ENCODE results near the gene CHD3.

DNA sequence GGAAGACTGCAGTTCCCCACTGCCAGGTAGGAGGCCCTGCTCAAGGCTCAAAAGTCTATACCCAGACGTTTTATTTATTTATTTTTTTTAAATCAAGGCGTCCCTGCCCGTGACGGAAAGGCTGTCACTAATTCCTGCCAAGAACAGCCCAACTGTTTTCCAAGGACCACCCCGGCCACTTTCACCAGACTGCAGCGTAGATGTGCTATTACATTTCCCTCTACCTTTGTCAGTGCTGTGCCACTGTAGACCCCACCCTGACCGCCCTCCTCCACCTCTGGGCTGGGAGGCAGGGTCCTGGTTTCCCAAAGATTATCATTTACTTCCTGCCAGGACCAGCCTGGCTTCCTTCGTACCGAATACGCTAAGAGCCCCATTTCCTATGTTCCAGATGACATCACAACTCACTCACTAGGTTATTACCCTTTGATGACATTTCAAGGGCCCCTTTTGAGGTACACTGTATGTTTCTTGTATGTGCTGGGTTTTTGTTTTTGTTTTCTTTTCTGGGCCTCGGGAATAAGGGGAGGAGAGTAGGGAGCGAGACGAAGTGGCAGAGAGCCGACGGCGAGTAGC, 33.8 kb downstream of the CHD3 start:
- TF ChIP-seq POLR2AphosphoS5 (IDR thresholded peaks at IDR 0.05; ENCODE audit: low read depth) (no peak), JUNB (IDR thresholded peaks at IDR 0.05; ENCODE audit: unreplicated experiment) (no peak), EZH2phosphoT487 (IDR thresholded peaks at IDR 0.05; ENCODE audit: unreplicated experiment) (no peak), CTCF (conservative IDR thresholded peaks at IDR 0.05; ENCODE audit: low read depth in 2 of 2) (no peak), CREB1 (CRISPR knock-in tag; IDR thresholded peaks at IDR 0.05; ENCODE audit: low read depth) (no peak), ETS1 (IDR thresholded peaks at IDR 0.05) (no peak), EZH2 (IDR thresholded peaks at IDR 0.05; ENCODE audit: low read depth, unreplicated experiment) (peak; percentile 55), NANOG (IDR thresholded peaks at IDR 0.05; ENCODE audit: borderline replicate concordance) (no peak), STAT1 (IDR thresholded peaks at IDR 0.05; ENCODE audit: unreplicated experiment) (no peak), ZNF114 (CRISPR knock-in tag; IDR thresholded peaks at IDR 0.05) (no peak), ZNF331 (CRISPR knock-in tag; IDR thresholded peaks at IDR 0.05; ENCODE audit: low read depth) (no peak)
- TF ChIP-seq, protein P1, sequence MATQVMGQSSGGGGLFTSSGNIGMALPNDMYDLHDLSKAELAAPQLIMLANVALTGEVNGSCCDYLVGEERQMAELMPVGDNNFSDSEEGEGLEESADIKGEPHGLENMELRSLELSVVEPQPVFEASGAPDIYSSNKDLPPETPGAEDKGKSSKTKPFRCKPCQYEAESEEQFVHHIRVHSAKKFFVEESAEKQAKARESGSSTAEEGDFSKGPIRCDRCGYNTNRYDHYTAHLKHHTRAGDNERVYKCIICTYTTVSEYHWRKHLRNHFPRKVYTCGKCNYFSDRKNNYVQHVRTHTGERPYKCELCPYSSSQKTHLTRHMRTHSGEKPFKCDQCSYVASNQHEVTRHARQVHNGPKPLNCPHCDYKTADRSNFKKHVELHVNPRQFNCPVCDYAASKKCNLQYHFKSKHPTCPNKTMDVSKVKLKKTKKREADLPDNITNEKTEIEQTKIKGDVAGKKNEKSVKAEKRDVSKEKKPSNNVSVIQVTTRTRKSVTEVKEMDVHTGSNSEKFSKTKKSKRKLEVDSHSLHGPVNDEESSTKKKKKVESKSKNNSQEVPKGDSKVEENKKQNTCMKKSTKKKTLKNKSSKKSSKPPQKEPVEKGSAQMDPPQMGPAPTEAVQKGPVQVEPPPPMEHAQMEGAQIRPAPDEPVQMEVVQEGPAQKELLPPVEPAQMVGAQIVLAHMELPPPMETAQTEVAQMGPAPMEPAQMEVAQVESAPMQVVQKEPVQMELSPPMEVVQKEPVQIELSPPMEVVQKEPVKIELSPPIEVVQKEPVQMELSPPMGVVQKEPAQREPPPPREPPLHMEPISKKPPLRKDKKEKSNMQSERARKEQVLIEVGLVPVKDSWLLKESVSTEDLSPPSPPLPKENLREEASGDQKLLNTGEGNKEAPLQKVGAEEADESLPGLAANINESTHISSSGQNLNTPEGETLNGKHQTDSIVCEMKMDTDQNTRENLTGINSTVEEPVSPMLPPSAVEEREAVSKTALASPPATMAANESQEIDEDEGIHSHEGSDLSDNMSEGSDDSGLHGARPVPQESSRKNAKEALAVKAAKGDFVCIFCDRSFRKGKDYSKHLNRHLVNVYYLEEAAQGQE (IDR thresholded peaks at IDR 0.05; ENCODE audit: unreplicated experiment), result no peak
- TF ChIP-seq, protein P2, sequence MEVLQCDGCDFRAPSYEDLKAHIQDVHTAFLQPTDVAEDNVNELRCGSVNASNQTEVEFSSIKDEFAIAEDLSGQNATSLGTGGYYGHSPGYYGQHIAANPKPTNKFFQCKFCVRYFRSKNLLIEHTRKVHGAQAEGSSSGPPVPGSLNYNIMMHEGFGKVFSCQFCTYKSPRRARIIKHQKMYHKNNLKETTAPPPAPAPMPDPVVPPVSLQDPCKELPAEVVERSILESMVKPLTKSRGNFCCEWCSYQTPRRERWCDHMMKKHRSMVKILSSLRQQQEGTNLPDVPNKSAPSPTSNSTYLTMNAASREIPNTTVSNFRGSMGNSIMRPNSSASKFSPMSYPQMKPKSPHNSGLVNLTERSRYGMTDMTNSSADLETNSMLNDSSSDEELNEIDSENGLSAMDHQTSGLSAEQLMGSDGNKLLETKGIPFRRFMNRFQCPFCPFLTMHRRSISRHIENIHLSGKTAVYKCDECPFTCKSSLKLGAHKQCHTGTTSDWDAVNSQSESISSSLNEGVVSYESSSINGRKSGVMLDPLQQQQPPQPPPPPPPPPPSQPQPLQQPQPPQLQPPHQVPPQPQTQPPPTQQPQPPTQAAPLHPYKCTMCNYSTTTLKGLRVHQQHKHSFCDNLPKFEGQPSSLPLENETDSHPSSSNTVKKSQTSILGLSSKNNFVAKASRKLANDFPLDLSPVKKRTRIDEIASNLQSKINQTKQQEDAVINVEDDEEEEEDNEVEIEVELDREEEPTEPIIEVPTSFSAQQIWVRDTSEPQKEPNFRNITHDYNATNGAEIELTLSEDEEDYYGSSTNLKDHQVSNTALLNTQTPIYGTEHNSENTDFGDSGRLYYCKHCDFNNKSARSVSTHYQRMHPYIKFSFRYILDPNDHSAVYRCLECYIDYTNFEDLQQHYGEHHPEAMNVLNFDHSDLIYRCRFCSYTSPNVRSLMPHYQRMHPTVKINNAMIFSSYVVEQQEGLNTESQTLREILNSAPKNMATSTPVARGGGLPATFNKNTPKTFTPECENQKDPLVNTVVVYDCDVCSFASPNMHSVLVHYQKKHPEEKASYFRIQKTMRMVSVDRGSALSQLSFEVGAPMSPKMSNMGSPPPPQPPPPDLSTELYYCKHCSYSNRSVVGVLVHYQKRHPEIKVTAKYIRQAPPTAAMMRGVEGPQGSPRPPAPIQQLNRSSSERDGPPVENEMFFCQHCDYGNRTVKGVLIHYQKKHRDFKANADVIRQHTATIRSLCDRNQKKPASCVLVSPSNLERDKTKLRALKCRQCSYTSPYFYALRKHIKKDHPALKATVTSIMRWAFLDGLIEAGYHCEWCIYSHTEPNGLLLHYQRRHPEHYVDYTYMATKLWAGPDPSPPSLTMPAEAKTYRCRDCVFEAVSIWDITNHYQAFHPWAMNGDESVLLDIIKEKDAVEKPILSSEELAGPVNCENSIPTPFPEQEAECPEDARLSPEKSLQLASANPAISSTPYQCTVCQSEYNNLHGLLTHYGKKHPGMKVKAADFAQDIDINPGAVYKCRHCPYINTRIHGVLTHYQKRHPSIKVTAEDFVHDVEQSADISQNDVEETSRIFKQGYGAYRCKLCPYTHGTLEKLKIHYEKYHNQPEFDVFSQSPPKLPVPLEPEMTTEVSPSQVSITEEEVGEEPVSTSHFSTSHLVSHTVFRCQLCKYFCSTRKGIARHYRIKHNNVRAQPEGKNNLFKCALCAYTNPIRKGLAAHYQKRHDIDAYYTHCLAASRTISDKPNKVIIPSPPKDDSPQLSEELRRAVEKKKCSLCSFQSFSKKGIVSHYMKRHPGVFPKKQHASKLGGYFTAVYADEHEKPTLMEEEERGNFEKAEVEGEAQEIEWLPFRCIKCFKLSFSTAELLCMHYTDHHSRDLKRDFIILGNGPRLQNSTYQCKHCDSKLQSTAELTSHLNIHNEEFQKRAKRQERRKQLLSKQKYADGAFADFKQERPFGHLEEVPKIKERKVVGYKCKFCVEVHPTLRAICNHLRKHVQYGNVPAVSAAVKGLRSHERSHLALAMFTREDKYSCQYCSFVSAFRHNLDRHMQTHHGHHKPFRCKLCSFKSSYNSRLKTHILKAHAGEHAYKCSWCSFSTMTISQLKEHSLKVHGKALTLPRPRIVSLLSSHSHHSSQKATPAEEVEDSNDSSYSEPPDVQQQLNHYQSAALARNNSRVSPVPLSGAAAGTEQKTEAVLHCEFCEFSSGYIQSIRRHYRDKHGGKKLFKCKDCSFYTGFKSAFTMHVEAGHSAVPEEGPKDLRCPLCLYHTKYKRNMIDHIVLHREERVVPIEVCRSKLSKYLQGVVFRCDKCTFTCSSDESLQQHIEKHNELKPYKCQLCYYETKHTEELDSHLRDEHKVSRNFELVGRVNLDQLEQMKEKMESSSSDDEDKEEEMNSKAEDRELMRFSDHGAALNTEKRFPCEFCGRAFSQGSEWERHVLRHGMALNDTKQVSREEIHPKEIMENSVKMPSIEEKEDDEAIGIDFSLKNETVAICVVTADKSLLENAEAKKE (CRISPR knock-in tag; IDR thresholded peaks at IDR 0.05), result no peak

Measured in GM23338 (cell line).